NT2/D1 (cell line): ENCODE data around the gene GK.

ENCODE experiments used
- SUZ12 ChIP-seq: IDR thresholded peaks from 2 replicates; pipeline ENCODE4 v1.6.1; 2011; ENCODE audit not compliant: insufficient read length, insufficient read depth; ENCODE audit errors: extremely low read depth
- YY1 ChIP-seq: IDR thresholded peaks from 2 replicates; pipeline ENCODE4 v1.6.1; 2011; ENCODE audit not compliant: insufficient read length, insufficient read depth
- ZNF274 ChIP-seq: IDR thresholded peaks from 2 replicates; pipeline ENCODE4 v1.6.1; 2011; ENCODE audit warnings: mild to moderate bottlenecking, low read depth, low read length

GRCh38 chrX:30714138-30714537, 60.9 kb downstream of the GK start:
- TF ChIP-seq SUZ12 (no peak), ZNF274 (no peak), YY1 (no peak)
